ENCODE results near the gene SHANK1.

SHANK1 gene

GRCh38 chr19:50725911-50726230 lies 6.3 kb upstream of the SHANK1 start:
- peak overlapping the region; percentile 78 for H3K4me3 ChIP-seq (ENCODE audit: low read depth, low read length)
- H3K9me3 ChIP-seq (ENCODE audit: control insufficient read depth, insufficient read depth, low read depth, low read length), result no peaks in the 10 kb centered on the region
- H3K4me1 ChIP-seq (ENCODE audit: control insufficient read depth, insufficient read depth, low read length), result peaks cover 7% of the 10 kb centered on the region; the same call in 1 of the 2 replicates
- TF ChIP-seq ZNF239 (tag by site-specific recombination; IDR thresholded peaks at IDR 0.05) (peak; percentile 96), PRDM10 (tag by site-specific recombination; IDR thresholded peaks at IDR 0.05) (no peak)
- H3K27ac ChIP-seq (ENCODE audit: extremely low read depth, low read depth, low read length), result peak overlapping the region; percentile 77; the same call in 1 of the 2 replicates
- no peaks in the 10 kb centered on the region; a peak in 1 of 3 replicates for H3K36me3 ChIP-seq (ENCODE audit: control insufficient read depth in 2 of 2, insufficient read depth in 1 of 2, low read length in 2 of 2)
- POLR2A ChIA-PET, result interaction anchor here (2.3 kb wide), 1 partner anchor 52 kb away, joined by 19 read pairs; no protein-coding TSS in a partner anchor
- CTCF ChIA-PET, result interaction anchor here (0.6 to 5.9 kb wide), 2 partner anchors 21 to 56 kb away, joined by 3 to 75 read pairs; no protein-coding TSS in a partner anchor

GRCh38 chr19:50725218-50725910 lies 5.8 kb upstream of the SHANK1 start:
- Histone ChIP-seq H3K4me3 (ENCODE audit: low read depth, low read length) (peak overlapping the region; percentile 78), H3K27ac (ENCODE audit: extremely low read depth, low read depth, low read length) (peak overlapping the region; percentile 77), H3K4me1 (ENCODE audit: control insufficient read depth, insufficient read depth, low read length) (peaks cover 7% of the 10 kb centered on the region; the same call in 1 of the 2 replicates), H3K9me3 (ENCODE audit: control insufficient read depth, insufficient read depth, low read depth, low read length) (no peaks in the 10 kb centered on the region), H3K36me3 (ENCODE audit: control insufficient read depth in 2 of 2, insufficient read depth in 1 of 2, low read length in 2 of 2) (no peaks in the 10 kb centered on the region; a peak in 1 of 3 replicates)
- ChIA-PET POLR2A (interaction anchor here (0.6 to 2.3 kb wide), 18 partner anchors 9 to 396 kb away, joined by 3 to 28 read pairs (median 5); partner anchors contain the start of genes KCNC3 and POLD1), CTCF (interaction anchor here (0.6 to 5.9 kb wide), 39 partner anchors 9 to 562 kb away, joined by 3 to 75 read pairs (median 4); partner anchors contain the start of genes KLK4 and POLD1)
- no peak for TF ChIP-seq ZNF311 (tag by site-specific recombination; IDR thresholded peaks at IDR 0.05; ENCODE audit: borderline replicate concordance)
- TF ChIP-seq ZNF354C (tag by site-specific recombination; IDR thresholded peaks at IDR 0.05; ENCODE audit: borderline replicate concordance, low read depth), result no peak
- no peak for TF ChIP-seq PRDM2 (tag by site-specific recombination; IDR thresholded peaks at IDR 0.05; ENCODE audit: borderline replicate concordance)
- TF ChIP-seq ZNF10 (tag by site-specific recombination; IDR thresholded peaks at IDR 0.05), result no peak
- TF ChIP-seq ZBTB11 (tag by site-specific recombination; conservative IDR thresholded peaks at IDR 0.05; ENCODE audit: low read depth), result peak; percentile 94
- TF ChIP-seq ZBTB6 (tag by site-specific recombination; IDR thresholded peaks at IDR 0.05), result peak; percentile 47; the same call in 1 of the 2 replicates
- no peak for TF ChIP-seq MZF1 (tag by site-specific recombination; IDR thresholded peaks at IDR 0.05; ENCODE audit: borderline replicate concordance)
- TF ChIP-seq SALL2 (tag by site-specific recombination; IDR thresholded peaks at IDR 0.05; ENCODE audit: borderline replicate concordance), result no peak
- no peak for TF ChIP-seq ZNF280C (tag by site-specific recombination; IDR thresholded peaks at IDR 0.05)
- TF ChIP-seq YY2 (tag by site-specific recombination; IDR thresholded peaks at IDR 0.05), result peak; percentile 51; the same call in 1 of the 2 replicates
- 0 out of 2 replicates have a peak, but pooled peaks have one; percentile 34 for TF ChIP-seq ZNF16 (tag by site-specific recombination; IDR thresholded peaks at IDR 0.05; ENCODE audit: low read depth)
- TF ChIP-seq SP7 (tag by site-specific recombination; IDR thresholded peaks at IDR 0.05), result peak; percentile 37; the same call in 1 of the 2 replicates
- no peak for TF ChIP-seq ZNF747 (tag by site-specific recombination; IDR thresholded peaks at IDR 0.05)
